Measurements from ENCODE around the gene SH2D2A.

GRCh38 chr1:156756355-156756754 lies 60.3 kb downstream of the SH2D2A start:
- TF ChIP-seq CTCF (IDR thresholded peaks at IDR 0.05): no peak
- no peak for TF ChIP-seq POLR2AphosphoS5 (IDR thresholded peaks at IDR 0.05)
- TF ChIP-seq EP300 (IDR thresholded peaks at IDR 0.05): no peak

Data from stomach (tissue), 4 donors.